ENCODE measurements around the gene KCTD2. TPM values are rescaled to one million over a fixed set of nuclear protein-coding genes. Genes with fewer than 3 reads are reported as not detected.

Gene KCTD2
- total and polyA plus RNA-seq, 2 of the 13 experiments (the other 11 are each of a cell fraction or from before 2014, with no cell fraction given), result 28.3 to 32.6 TPM

- TF ChIP-seq FUBP1 (CRISPR knock-in tag; IDR thresholded peaks at IDR 0.05; ENCODE audit: borderline replicate concordance), result no peak
- TF ChIP-seq MIER3 (CRISPR knock-in tag; IDR thresholded peaks at IDR 0.05; ENCODE audit: borderline replicate concordance), result peak; percentile 83; the same call in 1 of the 2 replicates
- peak; percentile 99 for TF ChIP-seq SAP130 (CRISPR knock-in tag; IDR thresholded peaks at IDR 0.05; ENCODE audit: low read depth)
- TF ChIP-seq REXO4 (CRISPR knock-in tag; IDR thresholded peaks at IDR 0.05; ENCODE audit: borderline replicate concordance), result no peak
- TF ChIP-seq SP1 (IDR thresholded peaks at IDR 0.05), result no peak
- peak; percentile 28; the same call in 1 of the 2 replicates for TF ChIP-seq SP1 (CRISPR knock-in tag; IDR thresholded peaks at IDR 0.05)
- TF ChIP-seq ZNF124 (CRISPR knock-in tag; IDR thresholded peaks at IDR 0.05), result peak; percentile 86
- no peak for TF ChIP-seq RNF2 (conservative IDR thresholded peaks at IDR 0.05; ENCODE audit: low read depth)
- TF ChIP-seq HNF1B (CRISPR knock-in tag; IDR thresholded peaks at IDR 0.05), result no peak
- no peak for TF ChIP-seq ZNF546 (CRISPR knock-in tag; conservative IDR thresholded peaks at IDR 0.05)
- TF ChIP-seq ZSCAN22 (CRISPR knock-in tag; IDR thresholded peaks at IDR 0.05), result no peak
- no peak for TF ChIP-seq ZNF672 (CRISPR knock-in tag; IDR thresholded peaks at IDR 0.05)
- TF ChIP-seq ZNF572 (CRISPR knock-in tag; IDR thresholded peaks at IDR 0.05), result no peak
- no peak for TF ChIP-seq SP2 (CRISPR knock-in tag; IDR thresholded peaks at IDR 0.05)
- peak; percentile 90 for TF ChIP-seq MLX (CRISPR knock-in tag; IDR thresholded peaks at IDR 0.05)
- TF ChIP-seq SALL2 (CRISPR knock-in tag; IDR thresholded peaks at IDR 0.05), result no peak; the same call in 1 of the 2 replicates
- peak; percentile 89; the same call in 1 of the 2 replicates for TF ChIP-seq STAT6 (CRISPR knock-in tag; IDR thresholded peaks at IDR 0.05; ENCODE audit: borderline replicate concordance)
- TF ChIP-seq HOXA9 (CRISPR knock-in tag; IDR thresholded peaks at IDR 0.05; ENCODE audit: borderline replicate concordance), result no peak
- TF ChIP-seq ZNF460 (CRISPR knock-in tag; IDR thresholded peaks at IDR 0.05; ENCODE audit: borderline replicate concordance), result peak; percentile 96
- TF ChIP-seq CBX2 (IDR thresholded peaks at IDR 0.05; ENCODE audit: low read depth, low read length), result no peak
- no peak for TF ChIP-seq CBX2 (CRISPR knock-in tag; IDR thresholded peaks at IDR 0.05; ENCODE audit: low read depth)
- TF ChIP-seq ZBTB25 (CRISPR knock-in tag; IDR thresholded peaks at IDR 0.05), result peak; percentile 81
- peak; percentile 90; the same call in 1 of the 2 replicates for TF ChIP-seq ZBTB42 (CRISPR knock-in tag; IDR thresholded peaks at IDR 0.05)
- TF ChIP-seq CREBL2 (CRISPR knock-in tag; IDR thresholded peaks at IDR 0.05; ENCODE audit: borderline replicate concordance), result no peak
Observed at GRCh38 chr17:75084039-75084660, 37.1 kb downstream of the KCTD2 start (continued).

Data from HepG2 (cell line).